ENCODE results near the gene GPR4. TPM values are rescaled to one million over a fixed set of nuclear protein-coding genes. Genes with fewer than 3 reads are reported as not detected.

Gene GPR4
- total RNA-seq, 1 experiment from 2014 or later = not detected

GRCh38 chr19:45623984-45624383 is 22.0 kb upstream of the GPR4 start:
- Mint-ChIP-seq H3K27me3 (ENCODE audit: insufficient read depth, unreplicated experiment) (no peaks in the 10 kb centered on the region), H3K4me1 (ENCODE audit: insufficient read depth, unreplicated experiment) (no peaks in the 10 kb centered on the region), H3K36me3 (ENCODE audit: insufficient read depth, unreplicated experiment) (peaks cover 99% of the 10 kb centered on the region), H3K27ac (ENCODE audit: low read depth, unreplicated experiment) (no peak overlapping the region), H3K4me3 (ENCODE audit: unreplicated experiment) (no peak overlapping the region), H3K9me3 (ENCODE audit: unreplicated experiment) (peaks cover 8% of the 10 kb centered on the region)
- no peak for TF ChIP-seq CTCF (IDR thresholded peaks at IDR 0.05; ENCODE audit: unreplicated experiment)
- no TSS peak for BruUV-seq (replicated peaks)
- no peak for DNase-seq (ENCODE audit: unreplicated experiment)
- ChIA-PET CTCF (no interaction called here), POLR2A (interaction anchor here (0.7 to 1.6 kb wide), 4 partner anchors 11 to 1456 kb away, joined by 3 to 5 read pairs (median 4); no protein-coding TSS in a partner anchor)
- intact Hi-C loops (cut with micrococcal nuclease) = no loop called here

- DNase-seq (ENCODE audit: unreplicated experiment) = no peak
- ChIA-PET CTCF (interaction anchor here (0.7 kb wide), 1 partner anchor 126 kb away, joined by 3 read pairs; no protein-coding TSS in a partner anchor), POLR2A (no interaction called here)
- intact Hi-C loops (cut with micrococcal nuclease) = no loop called here
- no peaks in the 10 kb centered on the region for H3K4me1 Mint-ChIP-seq (ENCODE audit: insufficient read depth, unreplicated experiment)
- H3K27me3 Mint-ChIP-seq (ENCODE audit: insufficient read depth, unreplicated experiment) = no peaks in the 10 kb centered on the region
- no TSS peak for BruUV-seq (replicated peaks)
- H3K36me3 Mint-ChIP-seq (ENCODE audit: insufficient read depth, unreplicated experiment) = peaks cover 99% of the 10 kb centered on the region
- H3K27ac Mint-ChIP-seq (ENCODE audit: low read depth, unreplicated experiment) = no peak overlapping the region
- peaks cover 8% of the 10 kb centered on the region for H3K9me3 Mint-ChIP-seq (ENCODE audit: unreplicated experiment)
- TF ChIP-seq CTCF (IDR thresholded peaks at IDR 0.05; ENCODE audit: unreplicated experiment) = no peak
- no peak overlapping the region for H3K4me3 Mint-ChIP-seq (ENCODE audit: unreplicated experiment)
These were observed 20.0 kb upstream of the GPR4 start for GRCh38 chr19:45621976-45622503.

GRCh38 chr19:45621389-45621788 is 19.4 kb upstream of the GPR4 start:
- no peak for DNase-seq (ENCODE audit: unreplicated experiment)
- Mint-ChIP-seq H3K27ac (ENCODE audit: low read depth, unreplicated experiment) (no peak overlapping the region), H3K9me3 (ENCODE audit: unreplicated experiment) (peaks cover 8% of the 10 kb centered on the region), H3K27me3 (ENCODE audit: insufficient read depth, unreplicated experiment) (no peaks in the 10 kb centered on the region), H3K4me1 (ENCODE audit: insufficient read depth, unreplicated experiment) (no peaks in the 10 kb centered on the region), H3K36me3 (ENCODE audit: insufficient read depth, unreplicated experiment) (peaks cover 99% of the 10 kb centered on the region), H3K4me3 (ENCODE audit: unreplicated experiment) (no peak overlapping the region)
- no peak for TF ChIP-seq CTCF (IDR thresholded peaks at IDR 0.05; ENCODE audit: unreplicated experiment)
- intact Hi-C loops (cut with micrococcal nuclease) = no loop called here
- ChIA-PET POLR2A (no interaction called here), CTCF (no interaction called here)
- no TSS peak for BruUV-seq (replicated peaks)

GRCh38 chr19:45616704-45617017 is 14.6 kb upstream of the GPR4 start:
- POLR2A ChIA-PET = interaction anchor here (1.6 to 8.7 kb wide), 3 partner anchors 15 to 25 kb away, joined by 6 to 88 read pairs (median 11); no protein-coding TSS in a partner anchor
- no peaks in the 10 kb centered on the region for H3K9me3 Mint-ChIP-seq (ENCODE audit: unreplicated experiment)
- no TSS peak for BruUV-seq (replicated peaks)

More at GRCh38 chr19:45616704-45617017, 14.6 kb upstream of the GPR4 start:
- Mint-ChIP-seq H3K27ac (ENCODE audit: low read depth, unreplicated experiment) (no peak overlapping the region), H3K4me3 (ENCODE audit: unreplicated experiment) (no peak overlapping the region), H3K36me3 (ENCODE audit: insufficient read depth, unreplicated experiment) (peaks cover 94% of the 10 kb centered on the region), H3K4me1 (ENCODE audit: insufficient read depth, unreplicated experiment) (peaks cover 19% of the 10 kb centered on the region), H3K27me3 (ENCODE audit: insufficient read depth, unreplicated experiment) (no peaks in the 10 kb centered on the region)
- no peak for TF ChIP-seq CTCF (IDR thresholded peaks at IDR 0.05; ENCODE audit: unreplicated experiment)
- intact Hi-C loops (cut with micrococcal nuclease) = no loop called here
- no peak for DNase-seq (ENCODE audit: unreplicated experiment)
- CTCF ChIA-PET = interaction anchor here (0.5 to 7.3 kb wide), 5 partner anchors 10 to 130 kb away, joined by 3 to 63 read pairs (median 4); partner anchors contain the start of gene EML2

Measured in MCF 10A (cell line).